ENCODE measurements around the gene PARD3. TPM values are rescaled to one million over a fixed set of nuclear protein-coding genes. Genes with fewer than 3 reads are reported as not detected.
A peak's percentile ranks its signal among the peaks of the same experiment; 100 is the strongest.

PARD3 gene
- total and polyA plus RNA-seq, 8 donors: 25.6 to 54.5 (median 47.8) TPM

DNA sequence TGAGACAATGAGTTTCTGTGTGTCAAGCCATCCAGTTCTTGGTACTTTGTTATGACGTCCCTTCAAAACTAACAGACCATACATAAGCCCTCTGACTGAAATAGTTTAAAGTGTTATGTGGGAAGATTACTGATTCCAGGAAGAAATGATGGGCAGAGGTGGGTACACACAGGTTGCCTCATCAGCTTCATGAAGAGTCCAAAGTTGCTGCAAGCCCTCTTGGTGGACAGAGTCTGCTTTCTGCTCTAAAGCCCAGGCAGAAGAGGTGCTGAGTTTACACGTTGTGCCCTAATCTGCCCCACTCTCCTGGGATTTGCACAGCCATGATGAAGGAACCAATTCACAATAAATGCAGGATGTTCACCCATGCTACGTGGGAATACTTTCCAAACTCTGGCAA is 187.4 kb downstream of the PARD3 start:
- no peak overlapping the region for H3K4me3 ChIP-seq
- H3K27ac ChIP-seq: no peak overlapping the region
- no peaks in the 10 kb centered on the region for H3K9me3 ChIP-seq
- H3K4me1 ChIP-seq: peaks cover 0 to 3% of the 10 kb centered on the region in 2 donors
- intact Hi-C loops (cut with DNase I): no loop called here
- ATAC-seq: no peak
- no peaks in the 10 kb centered on the region for H3K36me3 ChIP-seq
- H3K27me3 ChIP-seq: no peaks in the 10 kb centered on the region
- TF ChIP-seq, protein P1, sequence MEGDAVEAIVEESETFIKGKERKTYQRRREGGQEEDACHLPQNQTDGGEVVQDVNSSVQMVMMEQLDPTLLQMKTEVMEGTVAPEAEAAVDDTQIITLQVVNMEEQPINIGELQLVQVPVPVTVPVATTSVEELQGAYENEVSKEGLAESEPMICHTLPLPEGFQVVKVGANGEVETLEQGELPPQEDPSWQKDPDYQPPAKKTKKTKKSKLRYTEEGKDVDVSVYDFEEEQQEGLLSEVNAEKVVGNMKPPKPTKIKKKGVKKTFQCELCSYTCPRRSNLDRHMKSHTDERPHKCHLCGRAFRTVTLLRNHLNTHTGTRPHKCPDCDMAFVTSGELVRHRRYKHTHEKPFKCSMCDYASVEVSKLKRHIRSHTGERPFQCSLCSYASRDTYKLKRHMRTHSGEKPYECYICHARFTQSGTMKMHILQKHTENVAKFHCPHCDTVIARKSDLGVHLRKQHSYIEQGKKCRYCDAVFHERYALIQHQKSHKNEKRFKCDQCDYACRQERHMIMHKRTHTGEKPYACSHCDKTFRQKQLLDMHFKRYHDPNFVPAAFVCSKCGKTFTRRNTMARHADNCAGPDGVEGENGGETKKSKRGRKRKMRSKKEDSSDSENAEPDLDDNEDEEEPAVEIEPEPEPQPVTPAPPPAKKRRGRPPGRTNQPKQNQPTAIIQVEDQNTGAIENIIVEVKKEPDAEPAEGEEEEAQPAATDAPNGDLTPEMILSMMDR (IDR thresholded peaks at IDR 0.05): no peak
- DNase-seq: no peak

DNA sequence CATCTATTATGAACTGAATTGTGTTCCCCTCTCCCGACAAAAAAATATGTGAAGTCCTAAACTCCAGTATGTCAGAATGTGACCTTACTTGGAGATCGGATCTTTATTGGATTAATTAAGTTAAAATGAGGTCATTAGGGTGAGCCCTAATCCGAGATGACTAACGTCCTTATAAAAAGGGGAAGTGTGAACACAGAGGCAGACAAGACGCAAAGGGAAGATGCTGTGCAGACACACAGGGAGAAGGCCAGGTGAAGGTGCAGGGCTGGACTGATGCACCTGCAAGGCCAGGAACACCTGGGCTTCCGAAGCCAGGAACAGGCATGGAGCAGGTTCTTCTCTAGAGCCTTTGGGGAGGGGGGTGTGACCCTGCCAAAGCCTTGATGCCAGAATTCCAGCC is 187.8 kb downstream of the PARD3 start:
- DNase-seq (no peak), ATAC-seq (no peak)
- Histone ChIP-seq H3K9me3 (no peaks in the 10 kb centered on the region), H3K27me3 (no peaks in the 10 kb centered on the region), H3K36me3 (no peaks in the 10 kb centered on the region), H3K27ac (no peak overlapping the region), H3K4me3 (no peak overlapping the region), H3K4me1 (peaks cover 0 to 3% of the 10 kb centered on the region in 2 donors)
- TF ChIP-seq, protein P1 (IDR thresholded peaks at IDR 0.05): no peak
- intact Hi-C loops (cut with DNase I): no loop called here

DNA sequence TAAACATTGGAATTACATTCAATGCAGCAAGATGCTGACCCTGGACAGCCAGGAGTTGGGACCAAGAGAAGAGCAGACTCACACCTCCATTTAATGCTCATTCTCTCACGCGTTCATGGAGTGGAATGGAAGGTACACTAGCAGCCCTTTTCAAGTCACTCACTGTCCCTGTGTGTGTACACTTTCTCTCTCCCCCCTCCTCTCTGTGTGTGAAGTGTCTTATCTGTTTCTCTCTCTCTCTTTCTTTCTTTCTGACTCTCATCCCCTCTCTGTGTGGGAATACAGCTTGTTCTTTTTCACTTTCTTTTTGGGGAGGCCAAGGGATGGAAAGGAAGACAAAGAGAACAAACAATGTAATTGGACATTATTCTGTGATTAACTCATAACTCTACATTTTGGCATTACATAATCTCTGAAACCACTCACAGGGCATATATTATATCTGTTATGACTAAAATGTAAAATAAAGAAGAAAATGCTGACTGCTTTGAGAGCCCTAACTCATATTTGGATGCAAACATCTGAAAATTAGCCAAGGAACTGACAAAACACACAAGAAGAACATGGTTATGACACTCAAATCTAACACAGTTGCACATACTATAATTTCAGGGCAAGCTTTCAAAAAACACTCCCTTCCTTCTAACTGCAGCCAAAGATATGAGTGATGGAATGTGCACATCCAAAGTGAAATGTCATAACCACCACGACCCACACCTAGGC is 188.8 kb downstream of the PARD3 start:
- H3K9me3 ChIP-seq: no peaks in the 10 kb centered on the region
- H3K4me1 ChIP-seq: peaks cover 0 to 3% of the 10 kb centered on the region in 2 donors
- TF ChIP-seq, protein P1 (IDR thresholded peaks at IDR 0.05): no peak
- H3K27me3 ChIP-seq: no peaks in the 10 kb centered on the region
- H3K4me3 ChIP-seq: no peak overlapping the region
- DNase-seq: peak in 2 of 4 donors; percentile 77 to 79
- H3K36me3 ChIP-seq: no peaks in the 10 kb centered on the region
- intact Hi-C loops (cut with DNase I): no loop called here
- no peak overlapping the region for H3K27ac ChIP-seq
- ATAC-seq: no peak

DNA sequence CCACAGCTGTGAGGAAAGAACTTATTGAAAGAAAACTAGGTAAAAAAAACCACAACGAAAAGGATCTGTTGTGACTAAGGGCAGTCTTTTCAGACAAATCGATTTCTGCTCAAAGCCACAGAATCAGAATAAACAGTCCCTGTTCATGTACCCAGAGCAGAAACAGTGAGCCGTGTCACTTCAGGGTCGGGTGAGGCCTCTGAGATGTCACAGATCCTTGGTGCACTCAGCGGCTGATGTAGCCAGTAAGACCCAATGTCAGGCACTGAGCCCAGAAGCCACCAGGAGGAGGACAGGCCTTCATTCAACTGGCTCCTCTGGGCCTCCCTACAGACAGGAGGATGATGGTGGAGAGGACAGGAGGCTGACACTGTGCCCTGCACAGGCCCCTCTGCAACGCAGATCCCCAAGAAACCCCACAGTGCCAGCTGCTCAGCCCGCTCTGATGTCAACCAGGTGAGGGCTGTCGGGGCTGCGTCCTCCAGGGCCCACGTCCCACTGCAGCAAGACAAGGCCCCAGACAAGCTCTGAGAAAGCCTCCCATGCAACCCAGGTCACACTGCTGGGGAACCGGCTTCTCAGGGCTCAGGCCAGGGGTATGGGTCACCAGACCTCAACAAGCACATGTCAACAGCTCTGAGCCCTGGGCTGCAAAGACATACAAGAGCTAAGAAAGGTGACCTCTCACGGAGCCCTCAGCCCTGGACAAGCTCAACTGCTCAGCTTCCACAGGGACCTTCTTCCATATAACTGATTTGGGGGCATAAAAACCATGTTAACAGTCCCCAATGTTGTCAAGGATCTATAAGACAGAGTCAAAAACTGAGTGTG is 190.6 kb downstream of the PARD3 start:
- Histone ChIP-seq H3K27me3 (no peaks in the 10 kb centered on the region), H3K36me3 (no peaks in the 10 kb centered on the region), H3K4me1 (peaks cover 0 to 3% of the 10 kb centered on the region in 2 donors), H3K27ac (no peak overlapping the region), H3K9me3 (no peaks in the 10 kb centered on the region), H3K4me3 (no peak overlapping the region)
- ATAC-seq (no peak), DNase-seq (no peak)
- TF ChIP-seq, protein P1 (IDR thresholded peaks at IDR 0.05): no peak
- intact Hi-C loops (cut with DNase I): no loop called here

DNA sequence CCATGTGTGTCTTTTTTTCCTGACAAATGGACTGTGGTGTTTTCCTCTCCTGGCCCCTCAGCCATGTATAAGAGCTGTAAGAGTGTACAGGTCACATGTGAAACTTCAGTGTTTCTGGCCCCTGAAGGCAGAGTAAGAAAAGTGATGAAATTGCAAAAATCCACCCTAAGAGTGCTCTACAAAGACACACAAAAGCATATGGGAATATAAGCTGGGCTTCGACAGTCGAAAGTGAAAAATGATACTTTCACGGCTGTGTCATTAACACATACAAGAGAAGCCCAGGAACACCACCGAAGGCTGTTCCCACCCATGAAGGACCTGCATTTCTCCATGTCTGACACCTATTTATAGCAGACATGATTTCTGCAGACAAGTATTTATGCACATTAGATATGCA is 192.2 kb downstream of the PARD3 start:
- Histone ChIP-seq H3K27ac (no peak overlapping the region), H3K9me3 (no peaks in the 10 kb centered on the region), H3K4me3 (no peak overlapping the region), H3K27me3 (no peaks in the 10 kb centered on the region), H3K4me1 (peaks cover 0 to 3% of the 10 kb centered on the region in 2 donors), H3K36me3 (no peaks in the 10 kb centered on the region)
- ATAC-seq (no peak), DNase-seq (no peak)
- intact Hi-C loops (cut with DNase I): no loop called here
- TF ChIP-seq, protein P1 (IDR thresholded peaks at IDR 0.05): no peak
